ENCODE results near the gene SLC6A17.

Gene SLC6A17

DNA sequence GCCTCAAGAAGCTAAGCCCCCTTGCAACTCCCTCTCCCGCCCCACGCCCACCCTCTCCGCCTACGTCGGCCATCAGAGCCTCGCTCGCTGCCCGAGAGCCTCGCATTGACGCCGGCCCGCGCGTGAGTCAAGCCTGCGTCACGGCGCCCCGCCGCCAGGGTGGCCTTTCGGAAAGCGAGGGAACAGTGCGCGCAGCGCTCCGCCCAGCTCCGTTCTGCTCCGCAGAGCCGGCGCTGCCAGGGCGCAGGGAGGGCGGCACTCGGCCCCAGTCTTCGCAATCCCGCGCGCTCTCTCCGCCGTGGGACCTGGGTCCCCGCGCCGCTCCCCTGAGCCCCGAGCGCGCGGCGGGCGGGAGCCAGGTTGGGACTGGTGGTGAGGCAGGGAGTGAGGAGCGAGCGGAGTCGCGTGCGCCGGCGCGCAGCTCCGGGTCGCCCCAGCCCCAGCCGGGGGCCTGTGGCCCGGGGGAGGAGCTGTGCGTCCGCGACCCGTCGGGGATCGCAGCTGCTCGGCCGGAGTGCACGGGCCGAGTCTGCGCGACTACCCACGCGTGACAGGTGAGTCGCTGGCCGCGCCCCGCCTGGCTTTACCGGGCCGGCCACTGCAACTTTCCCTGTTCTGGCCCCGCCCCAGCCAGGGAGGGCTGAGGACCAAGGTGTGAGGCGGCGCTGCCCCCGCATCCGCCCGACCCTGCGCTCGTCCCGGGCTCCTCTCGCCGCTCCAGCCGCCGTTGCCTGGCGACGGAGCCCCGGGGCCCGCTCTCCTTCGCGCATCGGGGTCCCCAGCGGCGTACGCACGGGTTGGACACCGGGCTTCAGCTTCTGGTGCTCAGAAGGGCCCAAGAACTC lies at the start of gene SLC6A17:
Gene SLC6A17, plus strand, starts transcription at position 165 of the 845 bp plus-strand sequence. CDS start 16,436 bp downstream, outside the sequence.
- TF ChIP-seq GATA3 (IDR thresholded peaks at IDR 0.05; ENCODE audit: low read depth, low read length), result no peak
- no peak for TF ChIP-seq GATA2 (IDR thresholded peaks at IDR 0.05; ENCODE audit: low read depth, low read length)

GRCh38 chr1:110102081-110102480 lies 48.2 kb upstream of the SLC6A17 start:
- no peak for TF ChIP-seq GATA3 (IDR thresholded peaks at IDR 0.05; ENCODE audit: low read depth, low read length)
- no peak for TF ChIP-seq GATA2 (IDR thresholded peaks at IDR 0.05; ENCODE audit: low read depth, low read length)

DNA sequence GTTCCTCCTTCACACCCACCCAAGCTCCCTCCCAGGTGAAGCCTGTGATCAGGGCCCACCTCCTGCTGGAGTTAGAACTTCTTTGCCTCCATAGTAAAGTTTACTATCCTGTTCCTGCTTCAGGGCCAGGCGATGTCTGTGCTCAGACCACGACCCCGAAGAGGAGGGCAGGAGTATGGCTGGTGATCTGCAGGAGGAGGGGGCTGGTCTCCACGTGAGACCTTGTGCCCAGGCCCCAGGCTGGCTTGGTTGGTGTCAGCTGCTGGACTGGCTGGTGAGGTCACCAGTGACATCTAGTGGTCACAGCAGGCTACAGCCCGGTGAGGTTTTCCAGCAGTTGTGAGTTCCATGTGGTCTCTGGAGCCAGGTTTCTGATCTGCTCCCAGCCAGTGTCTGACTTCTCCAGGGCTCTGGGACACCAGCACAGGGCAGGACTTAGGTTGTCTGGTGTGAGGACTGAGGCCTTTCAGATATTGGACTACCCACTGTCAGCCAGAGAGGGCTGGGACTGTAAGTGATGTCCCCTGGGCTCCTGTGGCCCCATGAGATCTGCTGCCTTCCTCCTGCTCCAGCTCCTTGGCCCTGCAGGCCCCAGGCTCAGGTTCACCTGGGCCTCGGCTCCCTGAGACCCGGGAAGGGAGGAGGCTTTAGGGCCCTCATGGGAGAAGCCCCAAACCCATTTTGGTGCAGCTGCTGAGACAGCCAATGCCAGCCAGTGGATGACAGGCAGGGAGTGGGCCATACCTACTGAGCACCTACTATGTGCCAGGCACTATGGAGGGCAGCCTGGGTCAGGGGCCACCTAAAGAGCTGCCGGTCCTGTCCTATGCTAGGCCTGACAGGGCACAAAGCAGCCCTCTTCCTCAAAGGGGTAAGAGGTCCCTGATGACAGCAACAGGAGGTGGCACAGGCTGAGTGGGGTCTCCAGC lies 44.0 kb upstream of the SLC6A17 start:
- TF ChIP-seq GATA3 (IDR thresholded peaks at IDR 0.05; ENCODE audit: low read depth, low read length), result no peak
- no peak for TF ChIP-seq GATA2 (IDR thresholded peaks at IDR 0.05; ENCODE audit: low read depth, low read length)

DNA sequence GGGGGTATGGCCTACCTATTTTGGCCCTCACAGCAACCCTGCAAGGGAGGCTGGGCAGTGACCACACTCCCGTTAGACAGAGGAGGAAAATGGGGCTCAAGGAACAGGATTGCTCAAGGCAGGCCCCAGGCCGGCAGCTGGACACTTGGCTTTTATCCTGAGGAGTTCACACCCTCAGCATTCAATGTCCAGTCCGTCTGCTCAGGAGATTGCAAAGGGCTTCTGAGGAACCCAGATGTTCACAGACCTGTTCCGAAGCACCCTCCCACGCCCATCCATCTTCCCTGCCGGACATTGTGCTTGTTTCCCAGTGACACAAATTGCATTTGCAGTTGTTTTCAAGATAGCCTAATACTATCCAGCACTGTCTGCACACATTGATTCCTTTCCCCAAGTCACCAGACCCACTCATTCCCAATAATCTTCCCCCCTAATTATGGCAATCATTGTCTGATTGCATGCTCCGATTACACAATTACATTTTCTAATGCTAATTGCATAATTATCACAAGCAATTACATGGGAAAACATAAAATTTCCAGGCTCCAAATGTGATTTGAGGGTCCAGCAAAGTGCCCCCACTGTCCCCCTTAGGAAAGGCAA lies 42.3 kb upstream of the SLC6A17 start:
- no peak for TF ChIP-seq GATA3 (IDR thresholded peaks at IDR 0.05; ENCODE audit: low read depth, low read length)
- 0 out of 2 replicates have a peak, but pooled peaks have one; percentile 22 for TF ChIP-seq GATA2 (IDR thresholded peaks at IDR 0.05; ENCODE audit: low read depth, low read length)

- TF ChIP-seq GATA2 (IDR thresholded peaks at IDR 0.05; ENCODE audit: low read depth, low read length) (no peak), GATA3 (IDR thresholded peaks at IDR 0.05; ENCODE audit: low read depth, low read length) (no peak)
These were observed 39.2 kb upstream of the SLC6A17 start for GRCh38 chr1:110111081-110111480.

DNA sequence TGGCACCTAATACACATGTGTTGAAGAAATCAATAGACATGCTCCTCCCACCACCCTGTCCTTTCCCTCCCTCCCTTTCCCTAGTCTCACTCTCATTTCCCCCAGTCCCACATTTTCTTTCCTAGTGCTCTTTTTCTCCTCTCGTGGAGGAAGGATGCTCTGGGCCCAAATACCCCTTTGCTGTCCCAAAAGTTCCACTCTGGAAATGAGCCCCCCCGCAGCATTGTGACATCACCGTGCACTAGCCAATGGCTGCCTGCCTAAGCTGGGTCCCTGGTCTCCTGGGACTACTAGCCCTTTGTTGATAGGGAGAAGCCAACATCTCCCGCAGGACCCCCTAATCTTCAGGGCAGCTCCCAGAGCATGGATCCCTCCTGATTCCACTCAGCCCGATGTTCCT lies 38.2 kb upstream of the SLC6A17 start, which contains the start of gene UBL4B:
Gene UBL4B, plus strand, starts transcription at position 301 of the 400 bp plus-strand sequence. Its CDS starts 92 bp downstream, at position 393.
- TF ChIP-seq GATA2 (IDR thresholded peaks at IDR 0.05; ENCODE audit: low read depth, low read length) (no peak), GATA3 (IDR thresholded peaks at IDR 0.05; ENCODE audit: low read depth, low read length) (no peak)

- no peak for TF ChIP-seq GATA3 (IDR thresholded peaks at IDR 0.05; ENCODE audit: low read depth, low read length)
- no peak for TF ChIP-seq GATA2 (IDR thresholded peaks at IDR 0.05; ENCODE audit: low read depth, low read length)
These were observed 37.6 kb upstream of the SLC6A17 start for GRCh38 chr1:110112656-110113055.

DNA sequence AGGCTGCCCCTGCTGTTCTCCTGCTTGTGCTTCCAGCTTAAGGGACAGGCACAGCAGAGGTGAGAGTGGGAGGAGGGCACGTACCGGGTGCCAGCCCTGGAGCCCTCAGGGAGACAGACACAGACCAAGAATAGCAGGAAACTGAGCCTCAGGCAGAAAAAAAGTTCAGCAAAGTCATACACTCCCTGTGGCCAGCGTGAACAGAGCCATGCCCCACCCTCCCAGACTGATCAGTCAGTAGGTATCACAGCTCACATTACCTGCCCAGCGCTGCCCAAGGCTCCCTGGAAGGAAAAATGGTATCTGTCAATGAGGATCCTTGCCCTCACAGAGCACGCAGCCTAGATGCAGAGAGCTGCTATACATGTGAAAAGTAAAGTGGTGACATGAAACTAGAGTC lies 36.7 kb upstream of the SLC6A17 start:
- TF ChIP-seq GATA3 (IDR thresholded peaks at IDR 0.05; ENCODE audit: low read depth, low read length) (no peak), GATA2 (IDR thresholded peaks at IDR 0.05; ENCODE audit: low read depth, low read length) (no peak)

DNA sequence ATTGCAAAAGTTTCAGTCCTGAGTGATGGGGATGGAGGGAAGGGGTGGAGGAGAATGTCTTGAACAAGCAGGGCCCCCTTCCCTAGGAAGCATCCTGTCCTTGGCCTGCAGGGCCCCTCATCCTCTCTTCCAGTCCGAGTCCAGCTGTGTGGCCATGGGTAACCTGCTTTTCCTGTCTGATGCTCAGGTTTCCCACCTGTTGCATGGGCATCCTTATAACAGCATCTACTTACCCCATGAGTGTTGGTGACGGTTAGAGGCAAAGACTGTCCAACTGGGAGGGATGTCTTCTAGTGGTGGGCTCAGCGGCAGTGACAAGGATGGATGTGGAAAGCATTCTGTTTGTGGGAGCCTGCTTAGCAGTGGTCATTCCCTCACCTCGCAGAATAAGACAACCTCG lies 36.1 kb upstream of the SLC6A17 start:
- no peak for TF ChIP-seq GATA2 (IDR thresholded peaks at IDR 0.05; ENCODE audit: low read depth, low read length)
- TF ChIP-seq GATA3 (IDR thresholded peaks at IDR 0.05; ENCODE audit: low read depth, low read length), result no peak

DNA sequence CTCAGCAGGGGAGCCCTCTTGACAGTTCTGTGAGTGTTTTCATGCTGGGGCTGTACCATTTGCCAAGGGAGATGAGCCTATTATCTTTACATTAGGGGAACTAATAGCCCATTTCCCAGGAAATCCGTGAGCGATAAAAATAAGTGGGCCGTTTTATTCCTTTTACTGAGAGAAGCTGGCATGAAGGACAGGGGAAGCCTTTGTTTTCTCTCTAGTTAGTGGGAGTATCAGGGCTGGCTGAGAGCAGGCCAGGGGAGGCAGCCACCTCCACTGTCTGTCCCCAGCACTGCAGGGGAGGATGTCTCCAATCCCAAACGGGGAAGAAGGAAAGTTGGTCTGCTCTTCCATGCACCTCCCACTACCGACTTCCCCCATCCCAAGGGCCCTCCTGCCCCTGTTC lies 35.5 kb upstream of the SLC6A17 start:
- TF ChIP-seq GATA2 (IDR thresholded peaks at IDR 0.05; ENCODE audit: low read depth, low read length) (no peak), GATA3 (IDR thresholded peaks at IDR 0.05; ENCODE audit: low read depth, low read length) (no peak)

GRCh38 chr1:110118636-110119396 lies 31.5 kb upstream of the SLC6A17 start:
- TF ChIP-seq GATA3 (IDR thresholded peaks at IDR 0.05; ENCODE audit: low read depth, low read length) (no peak), GATA2 (IDR thresholded peaks at IDR 0.05; ENCODE audit: low read depth, low read length) (no peak)

DNA sequence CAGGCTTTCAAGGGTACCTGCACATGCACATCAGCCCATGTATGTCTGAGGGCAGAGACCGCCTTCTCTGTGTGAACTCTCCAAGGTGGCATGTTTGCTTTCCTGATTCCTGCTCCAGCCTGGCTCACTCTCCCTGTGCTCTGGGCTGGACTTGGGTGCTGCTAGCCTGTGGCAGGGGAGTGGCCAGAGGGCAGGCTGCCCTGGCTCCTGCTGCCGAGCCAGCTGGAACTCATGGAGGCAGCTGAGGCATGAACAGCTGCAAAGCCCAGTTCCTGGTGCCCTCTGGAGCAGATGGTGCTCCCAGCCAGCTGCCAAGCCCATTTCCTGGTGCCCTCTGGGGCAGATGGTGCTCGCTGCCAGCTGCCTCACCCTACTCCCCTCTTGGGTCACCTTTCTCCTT lies 30.5 kb upstream of the SLC6A17 start:
- TF ChIP-seq GATA2 (IDR thresholded peaks at IDR 0.05; ENCODE audit: low read depth, low read length) (no peak), GATA3 (IDR thresholded peaks at IDR 0.05; ENCODE audit: low read depth, low read length) (no peak)

DNA sequence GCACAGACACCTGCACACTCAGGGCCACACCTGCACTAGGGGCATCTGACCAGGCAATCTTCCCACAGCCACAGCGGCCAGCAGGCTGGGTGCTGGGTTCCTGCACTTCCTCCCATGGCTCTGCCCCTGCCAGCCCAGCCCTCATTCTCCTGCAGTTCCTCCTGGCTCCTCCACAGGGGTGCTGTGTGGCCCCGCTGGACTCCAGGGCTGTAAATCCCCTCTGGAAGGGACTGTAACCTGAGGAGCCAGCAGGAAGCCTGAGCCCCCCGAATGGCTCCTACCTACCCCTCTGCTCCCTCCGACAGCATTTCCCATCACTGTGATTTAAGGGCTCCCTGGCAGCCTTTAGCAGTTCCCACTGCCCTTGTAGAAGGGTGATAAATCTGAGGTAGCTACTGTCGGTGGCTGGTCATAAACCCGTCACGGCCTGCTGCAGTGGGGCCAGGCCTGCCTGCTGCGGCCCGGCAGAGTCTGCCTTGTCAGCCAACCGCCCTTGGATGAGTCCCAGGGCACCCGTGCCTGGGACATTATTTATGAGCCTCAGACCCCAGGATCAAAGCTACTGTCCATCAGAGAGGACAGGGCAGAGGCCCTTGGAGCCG lies 29.2 kb upstream of the SLC6A17 start:
- no peak for TF ChIP-seq GATA2 (IDR thresholded peaks at IDR 0.05; ENCODE audit: low read depth, low read length)
- no peak for TF ChIP-seq GATA3 (IDR thresholded peaks at IDR 0.05; ENCODE audit: low read depth, low read length)
